ENCODE results near the gene SHANK2. TPM values are rescaled to one million over a fixed set of nuclear protein-coding genes. Genes with fewer than 3 reads are reported as not detected.

The SHANK2 gene
- polyA plus RNA-seq, 3 donors, result not detected

- peaks cover 8 to 9% (median 8%) of the 10 kb centered on the region in 3 donors for H3K27me3 Mint-ChIP-seq (ENCODE audit: low read depth in 3 of 3)
These were observed 12.2 kb downstream of the SHANK2 start for GRCh38 chr11:71240061-71240690.

GRCh38 chr11:71239581-71239980 lies 12.8 kb downstream of the SHANK2 start:
- no peak overlapping the region for H3K4me3 Mint-ChIP-seq
- H3K36me3 Mint-ChIP-seq, result no peaks in the 10 kb centered on the region
- peaks cover 0 to 3% of the 10 kb centered on the region in 2 donors for H3K27me3 ChIP-seq (ENCODE audit: control insufficient read depth in 2 of 2, insufficient read depth in 2 of 2, low read length in 2 of 2)
- H3K4me1 Mint-ChIP-seq, result peaks cover 7% of the 10 kb centered on the region
- peaks cover 8 to 9% (median 8%) of the 10 kb centered on the region in 3 donors for H3K27me3 Mint-ChIP-seq (ENCODE audit: low read depth in 3 of 3)
- H3K9ac ChIP-seq (ENCODE audit: insufficient read depth, low read length, poor library complexity, severe bottlenecking), result no peak overlapping the region
- no peaks in the 10 kb centered on the region for H3K36me3 ChIP-seq (replicated peaks in 1 of 2; ENCODE audit: control insufficient read depth in 1 of 2, insufficient read depth in 2 of 2, low read length in 2 of 2)
- H3K4me3 ChIP-seq (replicated peaks in 1 of 3; ENCODE audit: low read depth in 2 of 3, low read length in 3 of 3), result no peak overlapping the region
- no peaks in the 10 kb centered on the region for H4K20me1 ChIP-seq (ENCODE audit: insufficient read depth, low read length)
- WGBS (ENCODE audit: insufficient coverage), result 90% methylated on average over 2 of the region's 7 CpGs
- H3K79me2 ChIP-seq (ENCODE audit: insufficient read depth, low read length), result no peaks in the 10 kb centered on the region
- DNase-seq, result no peak
- H3K27ac Mint-ChIP-seq, result no peak overlapping the region
- H3K4me1 ChIP-seq (ENCODE audit: control insufficient read depth in 1 of 2, insufficient read depth in 2 of 2, low read length in 2 of 2), result no peaks in the 10 kb centered on the region
- H3K9me3 ChIP-seq (replicated peaks in 1 of 2; ENCODE audit: control insufficient read depth in 1 of 2, insufficient read depth in 1 of 2, low read length in 2 of 2), result no peaks in the 10 kb centered on the region
- no peak overlapping the region for H3K27ac ChIP-seq (ENCODE audit: low read depth in 1 of 2, low read length in 2 of 2)
- intact Hi-C loops (cut with micrococcal nuclease), result no loop called here
- no peak for TF ChIP-seq CTCF (IDR thresholded peaks at IDR 0.05)
- H3K4me2 ChIP-seq (replicated peaks; ENCODE audit: extremely low read depth, low read length, poor library complexity, severe bottlenecking), result no peak overlapping the region
- H3K9me3 Mint-ChIP-seq, result peaks cover 0 to 6% (median 0%) of the 10 kb centered on the region in 7 donors
- no peak overlapping the region for H2AFZ ChIP-seq (ENCODE audit: insufficient read depth, low read depth, low read length, poor library complexity, severe bottlenecking)

More at GRCh38 chr11:71240061-71240690, 12.2 kb downstream of the SHANK2 start:
- H3K4me1 ChIP-seq (ENCODE audit: control insufficient read depth in 1 of 2, insufficient read depth in 2 of 2, low read length in 2 of 2), result no peaks in the 10 kb centered on the region
- no peak overlapping the region for H3K9ac ChIP-seq (ENCODE audit: insufficient read depth, low read length, poor library complexity, severe bottlenecking)
- peaks cover 0 to 3% of the 10 kb centered on the region in 2 donors for H3K27me3 ChIP-seq (ENCODE audit: control insufficient read depth in 2 of 2, insufficient read depth in 2 of 2, low read length in 2 of 2)
- no peak for TF ChIP-seq CTCF (IDR thresholded peaks at IDR 0.05)
- no peaks in the 10 kb centered on the region for H3K9me3 ChIP-seq (replicated peaks in 1 of 2; ENCODE audit: control insufficient read depth in 1 of 2, insufficient read depth in 1 of 2, low read length in 2 of 2)
- no peak overlapping the region for H3K4me3 ChIP-seq (replicated peaks in 1 of 3; ENCODE audit: low read depth in 2 of 3, low read length in 3 of 3)
- H3K4me3 Mint-ChIP-seq, result no peak overlapping the region
- no peaks in the 10 kb centered on the region for H3K36me3 Mint-ChIP-seq
- DNase-seq, result no peak
- peaks cover 7% of the 10 kb centered on the region for H3K4me1 Mint-ChIP-seq
- peaks cover 0 to 6% (median 0%) of the 10 kb centered on the region in 7 donors for H3K9me3 Mint-ChIP-seq
- WGBS (ENCODE audit: insufficient coverage), result 95% methylated on average over 8 of the region's 12 CpGs
- no peak overlapping the region for H2AFZ ChIP-seq (ENCODE audit: insufficient read depth, low read depth, low read length, poor library complexity, severe bottlenecking)
- H4K20me1 ChIP-seq (ENCODE audit: insufficient read depth, low read length), result no peaks in the 10 kb centered on the region
- H3K27ac ChIP-seq (ENCODE audit: low read depth in 1 of 2, low read length in 2 of 2), result no peak overlapping the region
- no peak overlapping the region for H3K27ac Mint-ChIP-seq
- no peaks in the 10 kb centered on the region for H3K36me3 ChIP-seq (replicated peaks in 1 of 2; ENCODE audit: control insufficient read depth in 1 of 2, insufficient read depth in 2 of 2, low read length in 2 of 2)
- intact Hi-C loops (cut with micrococcal nuclease), result no loop called here
- H3K4me2 ChIP-seq (replicated peaks; ENCODE audit: extremely low read depth, low read length, poor library complexity, severe bottlenecking), result no peak overlapping the region
- H3K79me2 ChIP-seq (ENCODE audit: insufficient read depth, low read length), result no peaks in the 10 kb centered on the region
